Mesodermal cell (in vitro differentiated cells): ENCODE results near the gene DHX35.

Experiments
- H3K27ac ChIP-seq: 2 replicates; pipeline ENCODE4 v1.7.0; 2013; ENCODE audit warnings: mild to moderate bottlenecking, low read depth, low read length, moderate library complexity; ENCODE audit not compliant: severe bottlenecking
- H3K36me3 ChIP-seq: 2 replicates; pipeline ENCODE4 v1.7.1; 2013; ENCODE audit warnings: mild to moderate bottlenecking, low read length, moderate library complexity; ENCODE audit not compliant: control insufficient read depth, insufficient read depth
- H3K4me1 ChIP-seq: one replicate; pipeline ENCODE4 v1.7.1; 2013; ENCODE audit warnings: mild to moderate bottlenecking, low read length; ENCODE audit not compliant: insufficient read depth, control insufficient read depth, poor library complexity, severe bottlenecking
- H3K4me3 ChIP-seq: 2 replicates; pipeline ENCODE4 v1.7.0; 2013; ENCODE audit warnings: low read length, control low read depth, mild to moderate bottlenecking; ENCODE audit not compliant: insufficient read depth, poor library complexity, severe bottlenecking; ENCODE audit errors: extremely low read depth
- H3K9me3 ChIP-seq: 2 replicates; pipeline ENCODE4 v1.7.1; 2013; ENCODE audit warnings: mild to moderate bottlenecking, low read length, moderate library complexity; ENCODE audit not compliant: control insufficient read depth
- WGBS, 2 experiments: methylation state at CpG; one replicate each; pipeline ENCODE4 v1.1.5; 2013; ENCODE audit warnings: missing lambda C conversion rate in 2 of 2; ENCODE audit not compliant: insufficient coverage in 2 of 2; 5-methylcytosine and 5-hydroxymethylcytosine counted together

Gene DHX35

DNA sequence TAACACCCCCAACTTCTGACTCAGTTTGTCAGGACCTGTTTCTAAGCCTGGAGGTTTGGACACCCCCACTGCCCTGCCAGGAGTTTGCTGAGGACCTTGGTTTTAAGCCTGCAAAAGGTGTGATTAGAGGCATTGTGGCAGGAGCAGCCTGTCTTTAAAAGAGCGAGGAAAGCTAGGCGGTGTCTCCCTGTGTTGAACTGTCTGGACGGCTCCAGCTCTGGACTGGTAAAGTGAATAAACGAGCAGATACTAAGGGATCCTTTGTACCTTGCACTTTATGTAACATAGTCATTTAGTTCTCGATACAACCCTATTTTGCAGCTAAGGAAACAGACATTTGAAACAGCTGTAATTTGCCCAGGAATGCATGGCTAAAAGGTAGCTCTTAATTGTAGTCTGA is 21.5 kb upstream of the DHX35 start:
- 87 to 97% methylated on average over 5 of the region's 5 CpGs for WGBS, 2 experiments
- Histone ChIP-seq H3K4me3 (no peak overlapping the region), H3K27ac (no peak overlapping the region), H3K4me1 (no peaks in the 10 kb centered on the region), H3K9me3 (no peaks in the 10 kb centered on the region), H3K36me3 (peaks cover 62% of the 10 kb centered on the region)

DNA sequence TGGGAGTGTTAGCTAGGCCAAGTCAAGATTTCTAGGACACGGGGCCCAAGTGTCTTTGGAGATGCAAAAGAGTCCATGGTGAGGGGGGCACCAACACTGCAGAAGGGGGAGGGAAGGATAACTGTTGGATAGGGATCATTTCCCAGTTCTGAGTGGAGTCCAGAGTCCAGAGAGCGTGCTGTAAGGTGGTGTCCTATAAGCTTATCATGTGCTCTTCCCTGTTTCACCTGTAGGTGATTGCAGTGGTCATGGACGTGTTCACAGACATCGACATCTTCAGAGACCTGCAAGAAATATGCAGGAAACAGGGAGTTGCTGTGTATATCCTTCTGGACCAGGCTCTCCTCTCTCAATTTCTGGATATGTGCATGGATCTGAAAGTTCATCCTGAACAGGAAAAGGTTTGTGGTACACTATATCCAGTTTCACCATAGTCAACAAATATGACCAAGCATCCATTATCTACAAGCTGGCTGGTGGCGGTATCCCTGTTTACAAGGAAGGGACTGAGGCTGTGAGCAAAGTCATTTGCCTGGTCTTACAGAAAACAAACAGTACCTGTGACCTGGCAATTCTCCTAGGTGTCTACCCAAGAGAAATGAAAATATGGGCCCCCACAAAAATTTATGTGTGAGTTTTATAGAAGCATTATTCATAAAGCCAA is 20.3 kb upstream of the DHX35 start:
- no peaks in the 10 kb centered on the region for H3K9me3 ChIP-seq
- no peaks in the 10 kb centered on the region for H3K4me1 ChIP-seq
- peaks cover 74% of the 10 kb centered on the region for H3K36me3 ChIP-seq
- 97 to 98% methylated on average over 5 of the region's 5 CpGs for WGBS, 2 experiments
- no peak overlapping the region for H3K27ac ChIP-seq
- no peak overlapping the region for H3K4me3 ChIP-seq

DNA sequence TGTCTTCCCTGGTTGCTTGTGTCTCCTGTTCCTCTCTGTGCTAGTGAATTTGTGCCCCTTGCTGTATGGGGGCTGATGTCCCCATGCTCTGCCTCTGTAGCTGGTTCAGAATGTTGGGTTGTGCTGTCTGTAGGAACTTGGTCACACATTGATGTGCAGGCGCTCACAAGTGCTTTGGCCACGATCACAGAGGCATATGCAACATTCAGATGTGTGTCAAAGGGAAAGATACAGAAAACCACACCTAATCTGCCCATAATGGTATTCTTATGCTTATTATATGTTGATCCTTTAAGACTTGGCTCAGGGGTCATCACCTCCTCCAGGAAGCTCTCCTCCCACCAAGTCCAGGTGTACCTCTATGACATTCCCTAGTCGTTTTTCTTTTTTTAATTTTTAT is 17.1 kb upstream of the DHX35 start:
- Histone ChIP-seq H3K36me3 (peaks cover 84% of the 10 kb centered on the region), H3K9me3 (no peaks in the 10 kb centered on the region), H3K4me1 (no peaks in the 10 kb centered on the region), H3K4me3 (no peak overlapping the region), H3K27ac (no peak overlapping the region)
- no CpG with 5 or more reads among the region's 3 CpGs for WGBS, 2 experiments

DNA sequence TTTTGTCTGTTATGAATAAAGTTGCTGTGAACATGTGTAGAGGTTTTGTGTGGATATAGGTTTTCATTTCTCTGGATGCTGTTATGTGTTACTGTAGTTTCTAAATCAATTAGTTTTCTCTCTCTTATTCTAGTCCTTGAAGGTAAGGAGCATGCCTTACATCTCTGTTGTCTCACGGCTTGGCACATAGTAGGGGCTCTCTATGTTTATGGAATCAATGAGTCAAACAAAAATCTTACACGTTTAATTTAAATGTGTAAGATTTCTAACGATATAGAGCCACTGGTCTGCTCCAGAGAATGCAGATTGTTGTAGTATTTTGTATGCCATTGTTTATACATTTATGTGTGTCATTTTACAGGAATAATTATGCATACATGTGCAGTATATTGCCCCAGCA is 15.3 kb upstream of the DHX35 start:
- Histone ChIP-seq H3K4me3 (no peak overlapping the region), H3K9me3 (no peaks in the 10 kb centered on the region), H3K36me3 (peaks cover 85% of the 10 kb centered on the region), H3K27ac (no peak overlapping the region), H3K4me1 (no peaks in the 10 kb centered on the region)
- 80% methylated on average over 1 of the region's 3 CpGs; no CpG with 5 or more reads in 1 of the 2 experiments for WGBS, 2 experiments

DNA sequence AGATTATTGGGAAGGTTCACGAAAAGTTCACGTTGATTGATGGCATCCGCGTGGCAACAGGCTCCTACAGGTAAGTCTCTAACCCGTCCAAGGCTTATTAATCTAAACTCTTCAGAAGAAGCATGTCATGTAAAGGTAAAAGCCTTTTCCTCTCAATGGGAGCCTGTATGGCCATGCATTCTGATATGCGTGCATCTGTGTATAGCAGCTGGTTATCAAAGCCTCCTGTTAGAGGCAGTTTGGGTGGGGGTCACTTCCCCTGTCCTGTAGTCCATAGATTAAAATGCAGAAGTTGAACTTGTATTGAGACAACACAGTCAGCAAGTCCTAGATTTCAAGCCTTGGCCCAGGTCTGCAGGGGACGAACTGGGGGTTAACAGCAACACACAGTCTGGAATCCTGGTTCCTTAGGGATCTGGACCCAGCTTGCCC is 14.2 kb upstream of the DHX35 start:
- H3K36me3 ChIP-seq: peaks cover 85% of the 10 kb centered on the region
- H3K27ac ChIP-seq: no peak overlapping the region
- no peaks in the 10 kb centered on the region for H3K4me1 ChIP-seq
- H3K4me3 ChIP-seq: no peak overlapping the region
- 96 to 100% methylated on average over 6 to 7 of the region's 7 CpGs for WGBS, 2 experiments
- no peaks in the 10 kb centered on the region for H3K9me3 ChIP-seq

DNA sequence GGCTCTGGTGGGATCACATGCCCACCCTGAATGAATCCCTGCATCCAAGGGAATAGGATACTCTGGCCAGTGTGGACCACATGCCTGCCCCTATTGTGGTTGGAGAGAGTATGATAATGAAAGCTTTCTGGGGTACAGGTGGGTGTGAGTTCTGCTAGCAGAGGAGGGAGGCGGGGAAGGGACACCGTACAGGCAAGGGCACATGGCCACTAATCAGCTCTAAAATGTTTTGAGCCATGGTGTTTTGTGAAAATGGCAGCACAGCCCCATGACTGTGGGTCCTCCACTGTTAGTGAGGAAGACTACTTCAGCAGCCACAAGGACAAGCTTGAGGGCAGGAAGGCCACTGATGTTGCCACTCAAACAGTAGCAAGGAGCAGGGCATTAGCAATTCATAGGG is 11.9 kb upstream of the DHX35 start:
- WGBS, 2 experiments: 100% methylated on average over 2 of the region's 2 CpGs
- no peak overlapping the region for H3K27ac ChIP-seq
- no peak overlapping the region for H3K4me3 ChIP-seq
- no peaks in the 10 kb centered on the region for H3K9me3 ChIP-seq
- peaks cover 88% of the 10 kb centered on the region for H3K36me3 ChIP-seq
- no peaks in the 10 kb centered on the region for H3K4me1 ChIP-seq

DNA sequence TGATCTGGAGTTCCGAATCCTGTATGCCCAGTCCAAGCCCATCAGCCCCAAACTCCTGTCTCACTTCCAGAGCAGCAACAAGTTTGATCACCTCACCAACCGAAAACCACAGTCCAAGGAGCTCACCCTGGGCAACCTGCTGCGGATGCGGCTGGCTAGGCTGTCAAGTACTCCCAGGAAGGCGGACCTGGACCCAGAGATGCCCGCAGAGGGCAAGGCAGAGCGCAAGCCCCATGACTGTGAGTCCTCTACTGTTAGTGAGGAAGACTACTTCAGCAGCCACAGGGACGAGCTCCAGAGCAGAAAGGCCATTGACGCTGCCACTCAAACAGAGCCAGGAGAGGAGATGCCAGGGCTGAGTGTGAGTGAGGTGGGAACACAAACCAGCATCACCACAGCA is 10.5 kb upstream of the DHX35 start:
- Histone ChIP-seq H3K4me1 (no peaks in the 10 kb centered on the region), H3K9me3 (no peaks in the 10 kb centered on the region), H3K4me3 (no peak overlapping the region), H3K27ac (no peak overlapping the region), H3K36me3 (peaks cover 79% of the 10 kb centered on the region)
- 96 to 100% methylated on average over 3 to 9 of the region's 9 CpGs for WGBS, 2 experiments

DNA sequence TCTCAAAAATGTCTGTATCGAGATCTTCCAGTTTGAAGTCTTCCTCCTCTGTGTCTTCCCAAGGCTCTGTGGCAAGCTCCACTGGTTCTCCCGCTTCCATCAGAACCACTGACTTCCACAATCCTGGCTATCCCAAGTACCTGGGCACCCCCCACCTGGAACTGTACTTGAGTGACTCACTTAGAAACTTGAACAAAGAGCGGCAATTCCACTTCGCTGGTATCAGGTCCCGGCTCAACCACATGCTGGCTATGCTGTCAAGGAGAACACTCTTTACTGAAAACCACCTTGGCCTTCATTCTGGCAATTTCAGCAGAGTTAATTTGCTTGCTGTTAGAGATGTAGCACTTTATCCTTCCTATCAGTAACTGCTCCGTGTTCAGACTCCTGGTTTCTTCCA is 10.0 kb upstream of the DHX35 start:
- no peak overlapping the region for H3K27ac ChIP-seq
- no peaks in the 10 kb centered on the region for H3K9me3 ChIP-seq
- H3K36me3 ChIP-seq: peaks cover 73% of the 10 kb centered on the region
- H3K4me3 ChIP-seq: no peak overlapping the region
- H3K4me1 ChIP-seq: no peaks in the 10 kb centered on the region
- 93 to 98% methylated on average over 6 of the region's 6 CpGs for WGBS, 2 experiments

DNA sequence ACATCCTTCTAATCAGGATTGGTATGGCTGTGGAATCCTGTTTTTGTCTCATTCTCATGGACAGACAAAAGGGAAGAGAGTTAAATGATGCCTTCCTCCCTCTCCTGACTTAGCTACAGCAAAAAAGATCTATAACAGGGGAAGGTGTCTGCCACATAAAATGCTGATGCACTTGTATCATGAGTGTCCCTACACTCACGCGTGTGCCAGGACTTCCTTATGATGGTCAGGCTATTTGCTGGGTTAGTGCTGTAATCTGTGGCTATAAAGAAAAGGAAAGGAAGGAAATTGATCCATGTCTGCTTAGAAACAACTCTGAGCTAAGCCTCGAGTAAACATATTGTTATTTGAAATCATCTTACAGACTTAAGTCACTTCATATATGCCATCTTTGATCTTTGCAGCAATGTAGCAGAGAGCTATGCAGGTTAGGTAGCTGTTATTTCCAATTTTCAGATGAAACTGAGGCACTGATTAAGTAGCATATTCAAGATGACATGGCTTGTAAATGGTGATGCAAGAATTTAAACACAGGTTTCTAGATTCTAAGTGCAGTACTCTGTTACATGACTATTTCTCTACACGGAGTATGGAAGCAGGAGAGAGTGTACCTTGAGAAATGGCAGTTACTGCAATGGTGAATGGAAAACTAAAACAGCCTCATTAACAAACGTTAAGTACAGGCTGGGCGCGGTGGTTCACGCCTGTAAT is 8.4 kb upstream of the DHX35 start:
- 100% methylated on average over 2 to 4 of the region's 8 CpGs for whole genome bisulfite sequencing, 2 experiments
- no peaks in the 10 kb centered on the region for H3K9me3 ChIP-seq
- H3K36me3 ChIP-seq: peaks cover 58% of the 10 kb centered on the region
- H3K27ac ChIP-seq: no peak overlapping the region
- H3K4me3 ChIP-seq: no peak overlapping the region
- H3K4me1 ChIP-seq: no peaks in the 10 kb centered on the region

DNA sequence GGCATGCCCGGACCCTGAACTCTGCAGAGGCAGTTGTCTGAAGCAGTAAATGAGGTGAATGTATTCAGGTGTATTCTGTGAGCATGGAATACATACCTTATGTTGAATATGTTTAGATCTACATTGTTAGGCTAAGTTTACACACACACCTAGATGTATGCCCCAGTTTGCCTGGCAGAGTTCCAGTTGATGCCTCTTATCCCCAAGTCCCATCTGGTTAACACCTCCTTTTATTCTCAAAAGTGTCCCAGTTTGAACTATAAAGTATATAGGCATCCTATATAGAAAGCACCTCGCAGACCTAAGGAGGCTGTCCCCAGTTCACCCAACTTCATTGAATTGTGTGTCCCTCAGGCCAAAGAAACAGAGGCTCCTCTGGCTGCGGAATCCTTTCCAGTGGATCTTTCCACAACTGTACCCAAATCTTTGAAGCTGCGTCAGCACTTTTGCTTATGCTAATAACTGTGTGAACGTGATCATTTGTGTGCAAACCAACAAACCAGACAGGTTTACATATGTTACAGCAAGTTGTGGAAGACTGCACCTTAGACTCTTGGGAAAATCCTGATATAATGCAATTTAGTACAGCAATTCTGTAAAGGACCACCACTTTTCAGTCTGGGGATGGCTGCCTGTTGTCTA is 4.8 kb upstream of the DHX35 start:
- peaks cover 24% of the 10 kb centered on the region for H3K36me3 ChIP-seq
- H3K4me3 ChIP-seq: no peak overlapping the region
- 93 to 96% methylated on average over 3 to 4 of the region's 5 CpGs for WGBS, 2 experiments
- H3K9me3 ChIP-seq: no peaks in the 10 kb centered on the region
- H3K4me1 ChIP-seq: no peaks in the 10 kb centered on the region
- H3K27ac ChIP-seq: no peak overlapping the region
